HG03045 (cell line): Measurements from ENCODE around the gene EXT2.

ENCODE experiments used
- ATAC-seq: cut with Tn5 transposase; IDR thresholded peaks from one replicate; pipeline ENCODE4 v1.9.1; 2021; ENCODE audit warnings: mild to moderate bottlenecking, moderate library complexity; ENCODE audit not compliant: unreplicated experiment

EXT2 gene

GRCh38 chr11:44235765-44236201, 140.3 kb downstream of the EXT2 start:
- no peak for ATAC-seq

- no peak for ATAC-seq
Observed at GRCh38 chr11:44236296-44236695, 140.8 kb downstream of the EXT2 start.

GRCh38 chr11:44237156-44237555, 141.7 kb downstream of the EXT2 start:
- no peak for ATAC-seq

- ATAC-seq: no peak
Observed at GRCh38 chr11:44241851-44242250, 146.4 kb downstream of the EXT2 start.

- ATAC-seq: no peak
Observed at GRCh38 chr11:44243086-44243485, 147.6 kb downstream of the EXT2 start.

- no peak for ATAC-seq
Observed at GRCh38 chr11:44243595-44244343, 148.3 kb downstream of the EXT2 start.

GRCh38 chr11:44244639-44245310, 149.3 kb downstream of the EXT2 start:
- no peak for ATAC-seq

GRCh38 chr11:44246726-44247125, 151.2 kb downstream of the EXT2 start:
- ATAC-seq: no peak

- no peak for ATAC-seq
Observed at GRCh38 chr11:44247508-44247907, 152.0 kb downstream of the EXT2 start.

- no peak for ATAC-seq
Observed at GRCh38 chr11:44248109-44248508, 152.6 kb downstream of the EXT2 start.

GRCh38 chr11:44250421-44250820, 154.9 kb downstream of the EXT2 start:
- ATAC-seq: no peak

GRCh38 chr11:44252999-44253602, 157.6 kb downstream of the EXT2 start:
- ATAC-seq: no peak

- ATAC-seq: no peak
Observed at GRCh38 chr11:44255406-44256071, 160.1 kb downstream of the EXT2 start.

- ATAC-seq: no peak
Observed at GRCh38 chr11:44256673-44257291, 161.3 kb downstream of the EXT2 start.

GRCh38 chr11:44257338-44258189, 162.1 kb downstream of the EXT2 start:
- ATAC-seq: no peak

GRCh38 chr11:44258190-44258489, 162.7 kb downstream of the EXT2 start:
- ATAC-seq: no peak

GRCh38 chr11:44258839-44259420, 163.5 kb downstream of the EXT2 start:
- ATAC-seq: no peak

- ATAC-seq: no peak
Observed at GRCh38 chr11:44260081-44260480, 164.6 kb downstream of the EXT2 start.

GRCh38 chr11:44261800-44262591, 166.5 kb downstream of the EXT2 start:
- no peak for ATAC-seq
